CD4-positive, alpha-beta T cell treated with Interleukin-10 for 1 hour (primary cell): Measurements from ENCODE around the gene SMAD9.
"Not testable (repeated sequence)": the region's sequence is repeated elsewhere in the genome, so short reads cannot be mapped to it uniquely, and the experiment has no call there.

Experiments used
- DNase-seq: peaks from one replicate; pipeline ENCODE4 v3.0.0-alpha.2; 2020

Gene SMAD9

DNA sequence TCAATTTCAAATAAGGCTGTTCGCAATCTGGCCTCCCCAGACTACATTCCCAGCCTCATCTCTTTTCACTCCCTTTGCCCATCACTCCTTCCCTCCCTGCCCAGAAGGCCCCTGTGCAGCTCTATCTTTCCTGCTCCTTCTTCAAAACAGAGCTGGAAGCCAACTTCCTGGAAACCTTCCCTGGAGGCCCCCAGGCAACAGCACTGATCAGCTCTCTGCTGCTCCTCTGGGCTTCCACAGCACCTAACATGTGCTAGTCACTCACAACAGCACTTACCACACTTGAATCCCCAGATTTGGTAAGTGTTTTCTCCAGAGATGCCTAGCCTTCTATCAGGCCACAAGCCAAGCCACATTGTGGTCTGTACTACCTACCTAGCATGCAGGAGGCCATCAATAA is 9.5 kb downstream of the SMAD9 start:
- no peak for DNase-seq

DNA sequence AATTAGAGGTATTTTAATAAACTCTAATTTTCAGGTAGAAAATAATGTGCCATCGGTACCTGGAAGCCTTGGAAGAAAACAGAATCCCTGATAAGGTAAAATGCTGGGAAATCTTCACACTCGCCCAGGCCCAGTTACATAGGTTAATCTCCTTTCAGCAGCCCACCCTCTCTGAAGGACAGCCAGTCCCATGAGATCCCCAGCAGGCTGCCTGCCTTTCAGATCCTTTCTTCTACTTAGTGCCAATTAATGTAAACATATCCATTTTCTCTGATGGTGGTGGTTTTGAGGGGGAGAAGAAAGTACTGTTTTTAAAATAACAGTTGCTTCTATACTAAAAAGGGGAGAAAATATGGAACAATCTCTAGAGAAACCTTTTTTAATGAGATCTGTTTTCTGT is 12.2 kb downstream of the SMAD9 start:
- no peak for DNase-seq

- no peak for DNase-seq
These were observed 12.8 kb downstream of the SMAD9 start for GRCh38 chr13:36907266-36907665.

GRCh38 chr13:36905944-36906343 is 14.1 kb downstream of the SMAD9 start:
- no peak for DNase-seq

DNA sequence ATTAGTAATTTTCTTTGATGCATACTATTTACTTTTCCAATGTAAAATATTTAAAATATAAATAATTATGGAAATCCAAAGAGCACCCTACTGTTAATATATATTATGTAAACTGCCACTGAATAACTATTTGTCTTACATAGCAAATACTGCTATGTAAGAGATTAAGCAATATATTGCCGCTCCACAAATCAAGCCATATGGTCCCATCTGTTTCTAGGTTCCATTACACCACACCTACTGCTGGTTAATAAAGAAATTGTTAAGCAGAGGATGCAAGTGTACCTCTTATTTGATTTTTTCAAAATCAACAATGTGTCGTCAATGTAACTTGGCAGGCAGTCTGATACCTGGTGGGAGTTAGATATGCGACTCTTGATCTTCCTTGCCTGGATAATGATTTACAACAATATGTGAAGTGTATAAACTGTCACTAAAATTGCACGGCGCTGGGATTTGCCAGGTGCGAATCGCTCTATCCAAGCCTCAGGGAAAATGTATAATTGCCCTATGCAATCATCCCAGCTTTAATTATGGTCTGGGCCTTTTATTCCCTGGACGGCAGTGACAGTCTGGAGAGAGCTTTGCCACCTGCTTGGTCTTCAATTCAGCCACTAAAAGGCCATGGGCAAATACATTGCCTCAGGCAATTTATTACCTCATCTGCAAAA is 16.0 kb downstream of the SMAD9 start:
- DNase-seq = no peak

GRCh38 chr13:36897054-36897616 is 22.9 kb downstream of the SMAD9 start:
- no peak for DNase-seq

GRCh38 chr13:36891752-36892151 is 28.3 kb downstream of the SMAD9 start:
- no peak for DNase-seq

GRCh38 chr13:36888645-36889044 is 31.4 kb downstream of the SMAD9 start:
- no peak for DNase-seq

GRCh38 chr13:36887758-36888521 is 32.1 kb downstream of the SMAD9 start:
- no peak for DNase-seq

DNA sequence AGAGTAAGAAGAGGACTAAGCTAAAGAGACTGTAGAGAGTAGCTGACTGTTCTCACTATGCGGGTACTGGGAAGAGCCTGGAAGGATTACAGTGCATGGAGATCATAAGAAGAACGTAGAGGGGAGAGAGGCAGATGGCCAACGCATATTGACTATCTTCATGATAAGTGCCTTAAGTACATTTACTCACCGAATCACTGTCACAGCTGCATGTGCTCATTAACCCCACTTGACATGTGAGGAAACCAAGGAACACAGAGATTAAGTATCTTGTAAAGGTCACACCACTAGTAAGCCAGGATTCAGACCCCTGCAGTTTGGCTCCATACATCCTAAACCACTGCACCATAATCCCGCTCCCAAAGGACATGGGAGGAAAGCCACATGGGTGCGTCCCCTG is 34.1 kb downstream of the SMAD9 start:
- DNase-seq = no peak

- DNase-seq = no peak
These were observed 35.8 kb downstream of the SMAD9 start for GRCh38 chr13:36884235-36884634.

DNA sequence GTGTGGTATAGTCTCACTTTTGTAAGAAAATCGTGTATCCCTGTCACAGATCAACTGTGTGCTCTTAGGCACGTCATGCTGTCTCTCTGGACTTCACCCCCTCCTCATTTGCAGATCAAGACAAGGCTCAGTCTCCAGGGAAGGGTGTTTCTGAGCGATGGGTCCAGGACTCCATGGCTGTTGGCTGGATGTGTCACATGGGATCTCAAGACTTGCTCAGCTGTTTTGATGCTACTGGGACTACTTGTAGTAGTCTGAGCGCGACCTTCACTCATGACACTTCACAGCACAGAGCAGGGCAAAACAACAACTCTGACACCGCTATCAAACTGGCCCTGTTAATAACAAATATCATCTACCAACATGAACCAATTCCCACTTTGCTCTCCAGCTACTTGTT is 36.2 kb downstream of the SMAD9 start:
- DNase-seq = no peak

- not testable (repeated sequence) for DNase-seq
These were observed 36.6 kb downstream of the SMAD9 start for GRCh38 chr13:36883392-36883791.

- DNase-seq = no peak
These were observed 37.1 kb downstream of the SMAD9 start for GRCh38 chr13:36882829-36883390.

GRCh38 chr13:36880961-36881360 is 39.1 kb downstream of the SMAD9 start:
- no peak for DNase-seq

DNA sequence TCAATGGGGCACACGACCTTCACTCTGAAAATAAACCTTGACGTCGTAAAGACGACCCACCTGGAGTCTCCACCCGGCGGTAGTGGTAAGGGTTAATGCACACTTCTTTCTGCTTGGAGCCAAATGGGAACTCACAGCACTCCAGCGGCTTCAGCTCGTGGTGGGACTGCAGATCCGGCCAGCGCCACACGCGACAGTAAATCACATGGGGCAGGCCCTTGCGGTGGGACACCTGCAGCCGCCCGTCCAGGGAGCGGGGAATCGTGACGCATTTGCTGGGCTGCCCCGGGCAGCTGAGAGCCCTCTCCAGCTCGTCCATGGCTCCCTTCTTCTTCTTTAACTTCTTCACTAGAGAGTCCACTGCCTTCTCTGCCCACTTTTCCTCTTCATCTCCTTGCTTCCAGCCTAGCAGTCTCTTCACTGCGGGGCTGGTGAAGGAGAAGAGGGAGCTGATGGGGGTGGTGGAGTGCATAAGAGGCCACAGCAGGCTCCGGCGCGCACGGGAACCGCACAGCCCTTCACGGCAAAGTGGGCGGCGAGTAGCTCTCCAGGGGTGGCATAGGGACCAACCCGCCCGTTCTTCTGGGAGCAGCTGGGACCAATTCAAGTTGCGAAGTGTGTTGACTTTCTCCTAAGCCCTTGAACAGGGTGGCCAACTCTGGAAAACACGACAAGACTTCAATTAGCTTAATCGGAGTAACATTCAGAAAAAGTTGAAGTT is 40.7 kb downstream of the SMAD9 start:
- no peak for DNase-seq

GRCh38 chr13:36875961-36876360 is 44.1 kb downstream of the SMAD9 start:
- no peak for DNase-seq

DNA sequence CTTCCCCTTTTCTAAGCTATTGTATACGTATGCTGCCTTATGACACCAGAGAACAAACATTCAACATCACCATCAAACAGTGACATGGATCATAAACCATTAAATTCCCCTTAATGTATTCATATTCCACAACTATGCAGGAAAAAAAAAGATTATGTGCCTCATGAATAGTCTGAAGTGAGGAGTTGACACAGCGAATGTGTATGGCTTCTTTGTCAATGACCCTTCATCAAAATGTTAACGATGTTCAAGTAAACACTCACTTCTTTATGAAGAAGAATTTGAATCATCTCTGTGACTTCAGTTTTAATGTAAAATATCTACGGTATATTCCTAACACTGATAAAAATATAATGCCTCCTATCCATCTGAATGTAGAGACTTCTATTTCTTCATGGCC is 44.6 kb downstream of the SMAD9 start:
- DNase-seq = no peak

GRCh38 chr13:36872621-36873020 is 47.4 kb downstream of the SMAD9 start:
- no peak for DNase-seq

GRCh38 chr13:36870050-36870692 is 49.9 kb downstream of the SMAD9 start:
- no peak for DNase-seq

- no peak for DNase-seq
These were observed 53.8 kb downstream of the SMAD9 start for GRCh38 chr13:36866232-36866631.

DNA sequence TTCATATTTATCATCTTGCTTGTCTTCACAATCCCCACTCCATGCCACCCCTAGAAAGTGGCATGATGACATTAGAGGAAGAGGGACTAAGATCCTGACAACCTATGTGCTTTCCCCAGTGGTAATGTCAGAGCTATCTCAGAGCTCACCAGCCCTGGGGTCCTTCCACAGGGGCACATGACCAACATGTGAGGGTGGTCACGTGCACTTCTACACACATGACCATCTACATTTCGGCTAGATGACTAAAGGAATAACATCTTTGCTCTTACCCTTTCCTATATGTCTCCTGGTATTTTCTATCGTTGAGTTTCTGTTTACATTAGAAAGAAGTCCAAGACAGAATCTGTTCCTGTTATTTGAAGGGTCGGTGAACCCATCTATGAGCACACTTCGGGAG is 54.8 kb downstream of the SMAD9 start:
- no peak for DNase-seq

GRCh38 chr13:36862722-36863121 is 57.3 kb downstream of the SMAD9 start:
- DNase-seq = no peak
